Suppressor macrophage (primary cell): ENCODE results near the gene KAT2B.
"Not testable (repeated sequence)": the region's sequence is repeated elsewhere in the genome, so short reads cannot be mapped to it uniquely, and the experiment has no call there.

Experiments used
- DNase-seq, 4 experiments: peaks; one replicate each; pipeline ENCODE4 v3.0.0-alpha.2; 2020 to 2022

The KAT2B gene

DNA sequence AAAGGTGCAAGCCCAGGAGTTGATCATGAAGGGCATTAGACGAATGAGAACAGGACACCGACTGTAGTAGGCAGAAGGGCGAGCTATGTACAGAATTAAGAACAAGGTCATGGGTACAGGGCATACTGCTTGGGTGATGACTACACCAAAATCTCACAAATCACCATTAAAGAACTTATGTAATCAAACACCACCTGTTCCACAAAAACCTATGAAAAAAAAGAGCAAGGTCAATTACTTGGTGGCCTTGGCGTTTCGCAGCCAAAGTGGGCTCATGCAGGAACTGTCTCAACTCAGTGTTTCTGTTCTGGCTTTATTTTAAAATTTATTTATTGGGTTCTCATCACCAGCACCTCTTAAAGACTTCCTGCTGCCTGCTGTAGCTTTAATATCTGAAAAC, 2.1 kb downstream of the KAT2B start:
- DNase-seq = no peak

DNA sequence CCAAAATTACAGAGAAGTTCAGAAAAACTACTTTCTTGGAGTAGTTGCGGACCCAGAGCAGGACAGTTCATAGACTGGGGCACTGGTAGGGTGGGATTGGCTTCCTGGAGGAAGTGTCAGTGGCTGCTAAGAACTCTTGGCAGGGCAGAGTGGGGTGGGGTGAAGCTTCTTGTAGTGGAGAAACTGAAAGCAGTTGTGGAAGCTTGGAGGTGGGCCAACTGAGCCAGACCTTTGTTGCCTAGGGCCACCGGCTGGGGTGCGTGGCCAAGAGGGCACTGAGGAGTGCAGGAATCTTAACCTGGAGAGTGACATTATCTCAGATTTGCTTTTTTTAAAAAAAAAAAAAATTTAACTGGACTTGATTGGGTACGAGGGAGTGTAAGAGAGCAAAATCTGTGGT, 3.1 kb downstream of the KAT2B start:
- DNase-seq = peak; percentile 56 to 76 (median 70)

DNA sequence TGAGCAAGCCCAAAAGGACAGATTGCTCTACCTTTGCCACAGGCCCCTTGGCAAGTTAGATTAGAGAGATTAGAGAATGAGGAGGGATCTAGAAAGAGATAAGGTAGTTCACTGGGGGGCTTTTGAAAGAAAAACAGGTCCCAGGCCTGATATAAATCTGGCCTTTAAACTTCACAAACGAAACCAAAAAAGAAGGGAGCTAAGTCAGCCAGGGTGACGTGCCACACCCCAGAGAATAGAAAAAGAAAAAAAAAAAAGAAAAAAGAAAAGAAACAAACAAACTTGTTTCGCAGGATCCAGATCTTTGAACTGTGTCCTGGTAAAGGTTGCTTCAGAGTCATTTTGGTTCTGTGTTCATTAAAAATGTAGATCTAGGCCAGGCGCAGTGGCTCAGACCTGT, 3.6 kb downstream of the KAT2B start:
- DNase-seq = no peak

DNA sequence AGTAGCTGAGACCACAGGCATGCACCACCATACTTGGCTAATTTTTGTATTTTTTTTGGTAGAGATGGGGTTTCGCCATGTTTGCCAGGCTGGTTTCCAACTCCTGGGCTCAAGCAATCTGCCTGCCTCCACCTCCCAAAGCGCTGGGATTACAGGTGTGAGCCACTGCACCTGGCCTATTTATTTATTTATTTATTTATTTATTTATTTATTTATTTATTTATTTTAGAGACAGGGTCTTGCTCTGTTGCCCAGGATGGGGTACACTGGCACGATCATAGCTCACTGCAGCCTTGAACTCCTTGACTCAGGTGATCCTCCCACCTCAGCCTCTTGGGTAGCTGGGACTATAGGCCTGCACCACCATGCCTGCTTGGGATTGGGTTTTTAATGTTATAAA, 4.9 kb downstream of the KAT2B start:
- DNase-seq = not testable (repeated sequence)

DNA sequence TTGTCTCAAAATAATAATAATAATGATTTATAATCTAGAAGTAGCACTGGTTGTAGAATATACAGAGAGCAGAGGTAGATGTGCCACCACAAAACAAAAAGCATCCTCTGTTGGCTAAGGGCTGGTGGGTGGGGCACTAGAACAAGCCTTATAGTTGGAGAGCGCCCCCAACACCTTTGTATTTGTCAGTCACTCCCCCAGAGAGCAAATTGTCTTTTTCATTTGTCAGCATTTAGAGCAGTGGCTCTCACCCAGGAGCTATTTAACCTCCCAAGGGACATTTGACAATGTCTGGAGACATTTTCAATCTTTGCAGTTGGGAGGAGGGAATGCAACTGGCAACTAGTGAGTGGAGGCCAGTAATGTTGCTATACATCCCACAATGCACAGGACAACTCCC, 6.3 kb downstream of the KAT2B start:
- no peak for DNase-seq

DNA sequence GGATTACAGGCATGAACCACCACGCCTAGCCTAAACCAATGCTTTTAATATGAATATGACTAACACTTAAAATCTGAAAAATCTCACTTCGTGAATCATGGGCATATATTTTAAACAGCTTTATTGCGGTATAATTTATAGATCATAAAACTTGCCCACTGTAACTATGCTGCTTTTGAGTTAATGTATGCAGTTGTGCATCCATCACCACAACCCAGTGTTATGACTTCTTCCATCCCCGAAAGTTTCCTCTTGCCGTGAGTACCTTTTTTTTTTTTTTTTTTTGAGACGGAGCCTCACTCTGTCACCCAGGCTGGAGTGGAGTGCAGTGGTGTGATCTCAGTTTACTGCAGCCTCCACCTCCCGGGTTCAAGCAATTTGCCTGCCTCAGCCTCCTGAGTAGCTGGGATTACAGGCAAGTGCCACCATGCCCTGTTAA, 7.1 kb downstream of the KAT2B start:
- DNase-seq = no peak

DNA sequence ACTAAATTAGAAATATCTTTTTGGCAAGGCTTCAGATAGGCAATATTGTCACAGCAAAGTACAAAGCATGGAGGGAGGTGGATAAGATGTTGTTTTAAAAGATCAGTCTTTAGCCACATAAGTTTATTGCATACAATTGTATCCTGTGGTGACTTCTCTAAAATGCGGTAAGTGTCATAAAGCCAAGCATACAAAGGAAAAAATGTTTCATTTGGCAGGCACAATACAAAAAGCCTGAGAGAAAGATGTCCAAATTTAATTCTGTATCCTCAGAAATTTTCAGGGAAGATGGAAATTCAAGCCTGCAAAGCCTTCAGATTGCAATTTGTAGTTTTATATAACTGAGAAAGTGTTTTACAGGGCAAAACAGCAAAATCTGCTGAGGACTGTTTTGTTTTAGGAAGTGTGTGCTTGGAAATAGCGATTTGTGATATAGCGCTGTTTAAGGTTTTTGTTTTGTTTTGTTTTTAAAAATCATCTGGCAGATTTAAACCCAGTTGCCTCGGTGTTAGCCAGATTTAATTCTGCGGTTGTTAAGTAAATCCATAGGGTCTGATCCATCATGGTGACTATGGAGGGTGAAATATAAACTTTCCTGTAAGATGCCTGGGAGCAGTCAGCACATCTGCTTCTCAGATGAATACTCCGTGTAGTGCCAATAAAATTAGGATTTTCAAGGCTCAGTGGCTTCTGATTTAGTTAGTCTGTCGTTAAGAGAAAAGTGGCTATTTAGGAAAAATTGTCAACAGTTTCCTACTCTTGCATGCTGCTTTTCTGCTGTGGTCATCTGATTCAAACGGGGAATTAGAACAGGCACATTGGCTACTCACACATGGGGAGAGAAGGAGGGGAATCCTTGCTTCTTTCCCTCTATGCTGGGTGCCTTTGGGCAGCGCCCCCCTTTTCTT, 8.0 kb downstream of the KAT2B start:
- peak in 2 of 4 experiments; percentile 22 to 31 for DNase-seq

DNA sequence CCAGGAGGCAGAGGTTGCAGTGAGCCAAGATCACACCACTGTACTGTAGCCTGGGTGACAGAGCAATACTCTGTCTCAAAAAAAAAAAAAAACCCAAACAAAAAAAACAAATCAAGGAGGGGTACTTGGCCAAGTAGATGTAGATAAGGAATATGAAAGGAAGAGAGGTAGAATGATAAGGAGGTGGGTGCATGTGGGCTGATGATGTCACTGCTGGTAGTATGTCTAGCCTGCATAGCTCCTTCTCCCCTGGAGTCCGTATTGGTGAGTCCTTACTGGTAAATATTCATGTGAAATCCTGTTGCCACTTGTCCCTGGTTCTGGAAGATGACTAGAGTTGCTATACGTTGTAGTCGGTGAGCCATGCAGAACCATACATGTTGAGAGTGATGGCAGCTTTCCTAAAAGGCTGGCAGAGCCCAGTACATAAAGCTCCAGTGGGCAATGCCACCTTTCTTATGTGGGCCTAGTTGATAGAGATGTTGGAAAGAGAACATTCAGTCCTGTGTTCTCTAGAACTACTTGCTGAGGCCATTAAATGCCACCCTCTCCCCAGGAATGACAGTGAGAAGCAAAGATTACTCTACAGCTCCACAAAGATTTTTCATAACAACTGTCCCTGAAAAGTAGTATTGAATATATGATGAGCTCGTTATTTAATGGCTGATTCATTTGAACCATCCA, 11.0 kb downstream of the KAT2B start:
- DNase-seq = no peak

DNA sequence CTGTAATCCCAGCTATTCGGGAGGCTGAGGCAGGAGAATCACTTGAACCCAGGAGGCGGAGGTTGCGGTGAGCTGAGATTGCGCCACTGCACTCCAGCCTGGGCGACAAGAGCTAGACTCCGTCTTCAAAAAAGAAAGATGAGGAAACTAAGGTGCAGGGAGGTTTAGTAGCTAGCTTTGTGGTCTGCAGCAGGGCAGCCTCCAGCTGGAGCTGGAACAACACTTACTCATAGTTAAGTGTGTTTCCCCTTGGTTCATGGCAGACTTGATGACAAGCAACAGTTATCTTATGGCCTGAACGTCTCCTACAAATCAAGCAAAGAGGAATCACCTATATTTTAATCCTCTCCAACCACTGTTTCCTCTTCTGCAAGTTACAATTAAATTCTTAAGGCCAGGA, 12.6 kb downstream of the KAT2B start:
- no peak for DNase-seq

DNA sequence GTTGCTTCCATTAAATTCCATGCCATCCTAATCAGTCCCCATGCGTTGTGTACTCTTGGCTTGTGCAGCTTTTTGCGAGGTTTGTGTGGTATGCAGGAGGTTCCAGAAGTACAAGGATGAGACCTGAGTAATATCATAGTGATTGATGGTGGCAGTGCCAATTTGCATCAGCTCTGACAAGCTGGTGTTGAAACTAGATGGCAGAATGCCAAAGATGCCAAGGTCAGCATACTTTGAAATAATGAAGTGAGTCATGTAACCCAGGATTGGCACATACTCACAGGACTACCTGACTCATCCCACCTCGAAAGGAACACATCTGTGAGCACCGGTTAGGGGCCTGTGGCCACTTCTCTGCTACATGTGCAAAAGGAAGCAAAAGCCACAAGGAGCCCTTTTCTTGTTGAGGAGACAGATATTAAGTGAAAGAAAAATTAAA, 14.3 kb downstream of the KAT2B start:
- peak; percentile 66 to 87 (median 72) for DNase-seq

DNA sequence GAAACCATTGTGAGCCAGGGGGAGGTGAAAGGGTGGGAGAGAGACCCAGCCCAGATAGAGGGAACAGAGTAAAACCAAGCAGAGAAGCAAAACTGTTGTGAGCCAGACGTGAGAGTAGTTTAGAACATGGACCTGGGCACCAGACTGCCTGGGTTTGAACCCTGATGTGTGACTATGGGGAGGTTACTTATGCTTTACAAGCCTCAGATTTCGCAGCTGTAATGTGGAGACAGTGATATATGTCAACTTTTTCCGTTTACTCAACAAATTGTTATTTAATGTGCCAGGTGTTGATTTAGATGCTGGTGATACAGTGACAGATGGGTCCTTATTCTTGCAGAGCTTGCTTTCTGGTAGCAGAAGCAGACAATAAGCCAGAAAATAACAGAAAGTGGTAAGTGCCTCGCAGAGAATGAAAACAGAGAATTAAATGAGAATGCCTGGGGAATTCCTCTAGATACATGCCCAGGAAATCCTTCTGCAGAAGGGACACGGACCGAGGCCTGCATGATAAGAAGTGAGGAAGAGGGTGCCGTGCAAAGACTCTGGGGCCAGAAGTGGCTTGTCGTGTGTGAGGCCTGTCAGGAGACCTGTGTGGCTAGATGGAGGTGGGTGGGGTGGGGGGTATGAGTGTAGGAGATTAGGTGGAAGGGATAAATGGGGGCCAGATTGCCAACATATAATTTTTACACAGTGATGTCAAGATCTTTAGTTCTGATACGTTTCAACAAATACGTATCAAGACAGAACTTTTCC, 15.0 kb downstream of the KAT2B start:
- peak in 1 of 4 experiments; percentile 6 for DNase-seq

DNA sequence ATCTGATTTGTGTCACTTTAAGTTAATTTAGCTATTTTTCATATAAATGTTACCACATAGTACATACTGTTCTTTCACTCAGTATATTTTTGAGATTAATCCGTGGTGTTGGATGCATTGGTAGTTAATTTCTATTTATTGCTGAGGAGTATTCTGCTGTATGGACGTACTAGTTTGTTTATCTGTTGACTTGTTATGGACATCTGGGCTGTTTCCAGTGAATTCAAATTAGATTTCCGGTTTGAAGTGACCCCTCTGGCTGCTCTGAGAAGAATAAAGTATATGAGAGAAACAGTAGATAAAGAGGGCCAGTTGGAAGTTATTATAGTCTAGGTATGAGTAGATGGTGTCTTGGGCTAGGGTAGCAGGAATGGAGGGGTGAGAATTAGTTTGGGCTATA, 15.6 kb downstream of the KAT2B start:
- no peak for DNase-seq

DNA sequence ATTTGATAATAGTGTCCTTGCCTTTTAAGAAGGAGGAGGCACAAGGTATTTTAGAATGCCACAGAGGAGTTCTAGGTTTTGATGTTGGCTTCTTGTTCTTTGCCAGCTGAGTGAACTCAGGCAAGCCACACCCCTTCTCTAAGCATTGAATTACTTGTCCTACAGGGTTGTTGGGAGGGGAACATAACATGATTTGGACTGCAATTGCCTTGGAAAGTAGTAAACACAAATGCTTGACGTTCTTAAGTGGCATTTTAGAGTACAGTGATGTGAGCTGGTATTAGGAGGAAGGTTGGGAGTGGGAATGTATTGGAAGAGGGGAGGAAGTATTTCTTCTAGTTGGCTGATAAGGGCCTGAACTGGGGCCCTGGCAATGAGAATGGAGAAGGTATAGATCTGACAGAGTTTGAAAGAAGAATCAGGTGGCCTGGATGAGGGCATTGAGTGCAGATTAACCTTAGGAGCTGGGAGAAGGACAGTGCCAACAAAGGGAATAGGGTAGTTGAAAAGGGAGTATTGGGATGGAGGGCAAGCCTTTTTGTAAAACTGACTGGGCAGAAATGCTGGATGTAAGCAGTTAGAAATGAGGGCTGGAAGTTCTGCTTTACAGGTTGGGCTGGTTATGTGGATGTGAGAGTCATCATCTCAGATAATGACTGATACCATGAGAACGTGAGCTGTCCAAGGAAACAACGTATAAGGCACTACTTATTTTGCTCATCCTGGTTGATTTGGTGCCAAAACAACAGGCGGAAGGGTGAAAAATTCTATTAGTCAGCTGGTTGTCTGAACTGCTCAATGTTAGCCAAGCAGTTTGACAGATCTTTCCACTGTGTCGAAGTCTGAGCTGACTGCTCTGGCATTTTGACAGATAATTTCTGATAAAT, 16.7 kb downstream of the KAT2B start:
- peak; percentile 19 to 72 (median 32) for DNase-seq

DNA sequence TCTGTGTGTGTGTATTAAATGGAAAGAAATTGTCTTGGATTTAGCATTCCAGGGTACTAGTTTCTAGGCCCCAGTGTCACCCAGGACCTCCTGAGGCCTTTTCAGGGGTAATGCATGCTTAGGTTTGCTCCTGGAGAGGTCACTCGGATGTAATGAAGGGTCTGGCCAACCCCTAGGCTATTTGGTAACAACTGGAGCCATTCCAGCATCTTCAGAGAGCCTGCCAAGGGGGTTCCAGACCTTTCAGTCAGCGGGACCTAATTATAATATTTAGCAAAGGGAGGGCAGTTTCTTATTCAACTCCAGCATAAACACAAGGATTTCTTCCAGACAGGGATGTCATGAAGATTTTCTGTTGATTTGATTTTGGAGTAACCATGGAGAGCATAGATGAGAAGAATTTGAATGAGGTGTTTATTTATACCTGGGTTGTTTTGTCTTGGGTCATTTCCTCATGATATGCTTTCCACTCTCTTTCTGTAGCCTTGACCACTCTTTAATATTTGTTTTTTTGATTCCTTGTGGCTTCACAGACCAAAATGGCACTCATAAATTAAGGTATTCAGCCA, 17.4 kb downstream of the KAT2B start:
- no peak for DNase-seq

DNA sequence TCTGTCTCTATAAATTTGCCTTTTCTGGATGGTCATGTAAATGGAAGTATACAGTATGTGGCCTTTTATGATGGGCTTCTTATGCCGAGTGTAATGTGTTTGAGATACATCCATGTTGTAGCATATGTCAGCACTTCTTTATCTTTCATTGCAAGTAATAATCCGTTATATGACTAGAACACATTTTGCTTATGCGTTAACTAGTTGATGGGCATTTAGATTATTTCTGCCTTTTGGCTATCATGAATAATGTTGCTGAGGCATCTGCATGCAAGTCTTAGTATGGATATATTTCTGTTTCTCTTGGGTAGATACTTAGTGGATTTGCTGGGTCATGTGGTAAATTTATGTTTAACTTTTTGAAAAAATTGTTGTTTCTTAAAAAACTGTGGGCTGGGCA, 19.7 kb downstream of the KAT2B start:
- no peak for DNase-seq

DNA sequence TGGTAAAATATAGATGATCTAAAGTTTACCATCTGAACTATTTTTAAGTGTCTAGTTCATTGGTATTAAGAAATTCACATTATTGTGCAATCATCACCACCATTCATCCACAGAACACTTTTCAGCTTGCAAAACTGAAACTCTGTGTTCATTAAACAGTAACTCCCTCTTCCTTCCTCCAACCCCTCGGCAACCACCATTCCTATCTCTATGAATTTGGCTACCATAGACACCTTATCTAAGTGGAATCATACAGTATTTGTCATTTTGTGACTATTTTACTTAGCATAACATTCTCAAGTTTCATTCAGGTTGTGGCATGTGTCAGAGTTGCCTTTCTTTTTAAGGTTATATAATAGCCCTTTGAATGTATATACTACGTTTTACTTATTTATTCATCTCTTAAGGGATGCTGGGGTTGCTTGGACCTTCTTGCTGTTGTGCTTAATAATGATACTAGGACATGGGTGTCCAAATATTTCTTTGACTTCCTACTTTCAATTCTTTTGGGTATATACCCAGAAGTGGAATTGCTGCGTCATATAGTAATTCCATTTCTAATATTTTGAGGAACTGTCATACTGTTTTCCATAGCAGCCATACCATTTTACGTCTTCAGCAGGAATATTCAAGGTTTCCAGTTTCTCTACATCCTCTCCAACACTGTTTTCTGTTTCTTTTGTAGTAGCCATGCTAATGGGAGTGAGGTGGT, 20.9 kb downstream of the KAT2B start:
- peak; percentile 46 to 89 (median 74) for DNase-seq

DNA sequence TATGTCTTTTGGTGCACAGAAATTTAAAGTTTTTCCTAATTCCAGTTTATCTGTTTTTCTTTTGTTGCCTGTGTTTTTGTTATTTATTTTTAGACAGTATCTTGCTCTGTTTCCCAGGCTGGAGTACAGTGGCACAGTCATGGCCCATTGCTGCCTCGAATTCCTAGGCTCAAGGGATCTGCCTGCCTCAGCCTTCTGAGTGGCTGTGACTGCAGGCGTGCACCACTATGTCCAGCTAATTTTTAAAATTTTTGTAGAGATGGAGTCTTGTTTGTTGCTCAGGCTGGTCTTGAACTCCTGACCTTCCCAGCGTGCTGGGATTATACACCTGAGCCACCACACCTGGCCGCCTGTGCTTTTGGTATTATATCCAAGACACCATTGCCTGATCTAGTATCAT, 22.8 kb downstream of the KAT2B start:
- no peak for DNase-seq

DNA sequence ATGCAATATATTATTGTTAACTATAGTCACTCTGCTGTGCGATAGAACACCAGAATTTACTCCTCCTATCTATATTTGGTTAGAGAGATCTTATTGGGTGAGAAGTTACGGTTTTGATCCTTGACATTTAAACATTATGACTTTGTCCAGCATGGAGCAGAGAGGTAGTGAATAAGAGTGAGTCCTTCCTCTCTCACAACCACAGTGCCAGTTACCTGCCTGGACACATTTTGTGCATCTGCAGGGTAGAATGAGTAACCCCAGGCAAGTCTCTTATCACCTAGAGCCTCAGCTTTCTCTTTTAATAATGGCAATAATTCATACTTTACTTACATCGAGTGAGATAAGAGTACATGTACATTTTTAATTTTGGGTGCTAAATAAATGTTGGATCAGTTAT, 24.1 kb downstream of the KAT2B start:
- no peak for DNase-seq

DNA sequence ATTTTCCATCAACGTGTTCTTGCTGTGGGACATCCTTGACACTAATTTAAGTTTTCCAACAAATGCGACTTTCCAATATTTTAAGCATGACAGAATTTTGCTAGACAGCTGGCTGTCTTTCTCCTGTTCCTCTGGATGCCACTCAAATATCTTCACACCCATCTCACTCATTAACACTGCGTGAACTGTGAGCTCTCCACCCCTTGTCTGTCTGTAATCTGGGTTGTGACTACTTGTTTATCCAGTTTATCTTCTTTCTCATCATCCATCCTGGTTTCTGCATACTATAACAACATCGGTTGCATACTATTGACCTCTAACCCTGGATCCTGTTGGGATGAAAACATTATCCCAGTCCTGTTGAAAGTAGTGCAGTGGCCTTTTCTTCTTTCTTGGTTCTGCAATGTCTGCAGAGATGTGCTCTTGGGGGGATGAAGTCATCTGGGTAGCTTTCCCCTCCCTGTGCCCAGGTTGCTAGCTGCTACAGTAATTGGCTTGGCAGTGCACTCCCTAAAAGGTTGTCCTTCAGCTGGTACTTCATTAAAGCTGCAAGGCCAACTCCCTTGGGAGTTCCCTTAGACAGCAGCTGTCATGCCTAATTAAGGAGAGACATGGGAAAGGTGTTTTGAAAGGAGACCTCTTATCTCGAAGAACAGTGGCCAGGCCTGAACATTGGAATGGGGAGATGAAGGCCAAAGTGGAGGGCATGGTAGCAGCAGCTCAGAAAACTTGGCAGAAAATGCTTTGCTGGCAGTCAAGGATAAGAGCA, 24.7 kb downstream of the KAT2B start:
- DNase-seq = no peak

DNA sequence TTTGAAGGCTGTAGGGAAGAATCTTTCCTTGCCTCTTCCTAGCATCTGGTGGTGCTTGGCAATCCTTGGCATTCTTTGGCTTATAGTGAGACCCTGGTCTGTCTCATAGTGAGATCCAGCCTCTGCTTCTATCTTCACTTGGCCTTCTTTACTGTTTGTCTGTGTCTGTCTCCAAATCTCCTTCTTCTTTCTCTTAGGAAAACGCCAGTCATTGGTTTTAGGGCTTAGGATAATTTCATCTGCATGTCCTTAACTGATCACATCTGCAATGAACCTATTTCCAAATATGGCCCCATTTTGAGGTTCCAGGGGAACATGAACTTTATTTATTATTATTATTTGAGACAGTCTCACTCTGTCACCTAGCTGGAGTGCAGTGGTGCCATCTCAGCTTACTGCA, 25.8 kb downstream of the KAT2B start:
- DNase-seq = no peak
